H9 (cell line): Measurements from ENCODE around the gene OFD1. TPM values are rescaled to one million over a fixed set of nuclear protein-coding genes. Genes with fewer than 3 reads are reported as not detected.

ENCODE experiments used
- DNase-seq: peaks from one replicate; pipeline ENCODE4 v3.0.0-alpha.2; 2017
- H2AFZ ChIP-seq: one replicate; pipeline ENCODE4 v1.6.1; 2013; ENCODE audit warnings: mild to moderate bottlenecking, low read length, control low read depth, moderate library complexity
- H2AK5ac ChIP-seq: 2 replicates; pipeline ENCODE4 v1.6.1; 2013; ENCODE audit warnings: low read length, control low read depth, mixed read lengths; ENCODE audit not compliant: insufficient read length
- H2BK120ac ChIP-seq: one replicate; pipeline ENCODE4 v1.6.1; 2013; ENCODE audit warnings: low read depth, mild to moderate bottlenecking, low read length, control low read depth, inconsistent platforms; ENCODE audit not compliant: poor library complexity, severe bottlenecking
- H2BK12ac ChIP-seq: 2 replicates; pipeline ENCODE4 v1.6.1; 2013; ENCODE audit warnings: low read length, control low read depth, mixed read lengths, low read depth; ENCODE audit not compliant: insufficient read length
- H2BK15ac ChIP-seq: 2 replicates; pipeline ENCODE4 v1.6.1; 2013; ENCODE audit warnings: low read depth, low read length, control low read depth
- H2BK20ac ChIP-seq: one replicate; pipeline ENCODE4 v1.6.1; 2013; ENCODE audit warnings: low read depth, mild to moderate bottlenecking, low read length, control low read depth, inconsistent platforms; ENCODE audit not compliant: poor library complexity, severe bottlenecking
- H2BK5ac ChIP-seq: 2 replicates; pipeline ENCODE4 v1.6.1; 2013; ENCODE audit warnings: low read length, control low read depth, mixed read lengths; ENCODE audit not compliant: insufficient read length
- H3K14ac ChIP-seq: 2 replicates; pipeline ENCODE4 v1.6.1; 2013; ENCODE audit warnings: low read length, control low read depth; ENCODE audit not compliant: insufficient read depth
- H3K18ac ChIP-seq: 2 replicates; pipeline ENCODE4 v1.6.1; 2013; ENCODE audit warnings: low read depth, mild to moderate bottlenecking, mixed read lengths, low read length, control low read depth; ENCODE audit not compliant: insufficient read length
- H3K23ac ChIP-seq: 2 replicates; pipeline ENCODE4 v1.6.1; 2013; ENCODE audit warnings: low read length, control low read depth, mixed read lengths, low read depth; ENCODE audit not compliant: insufficient read length
- H3K23me2 ChIP-seq: 2 replicates; pipeline ENCODE4 v1.6.1; 2013; ENCODE audit warnings: low read depth, mild to moderate bottlenecking, mixed read lengths, low read length, control low read depth; ENCODE audit not compliant: insufficient read length, poor library complexity, severe bottlenecking
- H3K27ac ChIP-seq: 2 replicates; pipeline ENCODE4 v1.5.1; 2013; ENCODE audit warnings: low read length, control low read depth, mixed read lengths, low read depth; ENCODE audit not compliant: insufficient read length
- H3K27me3 ChIP-seq: 2 replicates; pipeline ENCODE4 v1.6.1; 2013; ENCODE audit warnings: low read length, control low read depth, inconsistent platforms; ENCODE audit not compliant: insufficient read depth
- H3K4ac ChIP-seq: 2 replicates; pipeline ENCODE4 v1.6.1; 2013; ENCODE audit warnings: low read depth, mild to moderate bottlenecking, control low read depth, inconsistent platforms, low read length, moderate library complexity
- H3K4me1 ChIP-seq: 2 replicates; pipeline ENCODE4 v1.6.1; 2013; ENCODE audit warnings: low read length, control low read depth, inconsistent platforms; ENCODE audit not compliant: insufficient read depth
- H3K4me2 ChIP-seq: 2 replicates; pipeline ENCODE4 v1.6.1; 2013; ENCODE audit warnings: low read length, control low read depth, mixed read lengths; ENCODE audit not compliant: insufficient read length, insufficient read depth
- H3K56ac ChIP-seq: 2 replicates; pipeline ENCODE4 v1.6.1; 2013; ENCODE audit warnings: low read depth, mild to moderate bottlenecking, mixed read lengths, low read length, control low read depth; ENCODE audit not compliant: insufficient read length
- H3K79me1 ChIP-seq: 2 replicates; pipeline ENCODE4 v1.6.1; 2013; ENCODE audit warnings: low read depth, mild to moderate bottlenecking, moderate library complexity, low read length, control low read depth, inconsistent platforms; ENCODE audit not compliant: insufficient read depth, poor library complexity, severe bottlenecking
- H3K79me2 ChIP-seq: 2 replicates; pipeline ENCODE4 v1.6.1; 2013; ENCODE audit warnings: low read length, control low read depth, inconsistent platforms; ENCODE audit not compliant: insufficient read depth
- H3K9ac ChIP-seq: 2 replicates; pipeline ENCODE4 v1.6.1; 2013; ENCODE audit warnings: low read length, control low read depth, mixed read lengths; ENCODE audit not compliant: insufficient read length; ENCODE audit errors: extremely low read depth
- H3K9me3 ChIP-seq: one replicate; pipeline ENCODE4 v1.6.1; 2013; ENCODE audit warnings: low read depth, low read length, inconsistent platforms; ENCODE audit not compliant: control insufficient read depth
- H3T11ph ChIP-seq: one replicate; pipeline ENCODE4 v1.6.1; 2013; ENCODE audit warnings: mild to moderate bottlenecking, low read length, control low read depth, inconsistent platforms
- H4K20me1 ChIP-seq: one replicate; pipeline ENCODE4 v1.6.1; 2013; ENCODE audit not compliant: control insufficient read depth, insufficient read length, insufficient read depth
- H4K5ac ChIP-seq: 2 replicates; pipeline ENCODE4 v1.6.1; 2013; ENCODE audit warnings: low read depth, mild to moderate bottlenecking, mixed read lengths, low read length, control low read depth; ENCODE audit not compliant: insufficient read length
- H4K8ac ChIP-seq: replicated peaks from 2 replicates; pipeline ENCODE4 v1.6.1; 2013; ENCODE audit warnings: low read length, control low read depth, mixed read lengths, low read depth; ENCODE audit not compliant: insufficient read length
- H4K91ac ChIP-seq: 2 replicates; pipeline ENCODE4 v1.6.1; 2013; ENCODE audit warnings: low read depth, mild to moderate bottlenecking, moderate library complexity, mixed read lengths, low read length, control low read depth; ENCODE audit not compliant: insufficient read length
- H3K27ac Mint-ChIP-seq, 3 experiments: 2 replicates in 2 of 3; 3 replicates in 1 of 3; pipeline ENCODE4 v1.8.0; 2020 to 2021; ENCODE audit warnings: mixed read lengths in 3 of 3, mild to moderate bottlenecking in 1 of 3, moderate library complexity in 1 of 3
- H3K27me3 Mint-ChIP-seq: 2 replicates; pipeline ENCODE4 v1.8.0; 2021; ENCODE audit warnings: low read depth, mild to moderate bottlenecking, moderate library complexity, mixed read lengths
- H3K36me3 Mint-ChIP-seq, 3 experiments: 2 replicates in 2 of 3; 3 replicates in 1 of 3; pipeline ENCODE4 v1.8.0; 2020 to 2021; ENCODE audit warnings: low read depth in 3 of 3, mixed read lengths in 3 of 3; ENCODE audit not compliant: insufficient read depth in 1 of 3
- H3K4me1 Mint-ChIP-seq, 2 experiments: 2 replicates each; pipeline ENCODE4 v1.8.0; 2020; ENCODE audit warnings: mixed read lengths in 2 of 2
- H3K4me3 Mint-ChIP-seq, 2 experiments: 2 replicates in 1 of 2; 3 replicates in 1 of 2; pipeline ENCODE4 v1.8.0; 2020 to 2021; ENCODE audit warnings: mild to moderate bottlenecking in 2 of 2, mixed read lengths in 2 of 2, moderate library complexity in 1 of 2
- H3K9me3 Mint-ChIP-seq, 2 experiments: 2 replicates in 1 of 2; 3 replicates in 1 of 2; pipeline ENCODE4 v1.8.0; 2020; ENCODE audit warnings: mild to moderate bottlenecking in 2 of 2, mixed read lengths in 2 of 2, moderate library complexity in 1 of 2
- WGBS: extraction: QIAGEN DNeasy Blood & Tissue Kit; methylation state at CpG from one replicate; pipeline ENCODE4 v1.1.7; 2013; ENCODE audit warnings: missing lambda C conversion rate, low lambda C conversion rate, mixed read lengths; ENCODE audit not compliant: insufficient read length; ENCODE audit errors: extremely low coverage; 5-methylcytosine and 5-hydroxymethylcytosine counted together
- total RNA-seq: library from RNA; stranded (reverse); gene quantifications from 2 replicates; pipeline ENCODE4 v1.2.1, GENCODE V29; 2021
- TF ChIP-seq, protein P1 (sequence below): fragments of 200-600 bp; sonication (generic); conservative IDR thresholded peaks from 3 replicates; pipeline ENCODE4 v1.8.0; 2021; ENCODE audit warnings: antibody characterized with exemption, mild to moderate bottlenecking

Gene OFD1
- total RNA-seq, 1 experiment from 2014 or later: 36.0 TPM

DNA sequence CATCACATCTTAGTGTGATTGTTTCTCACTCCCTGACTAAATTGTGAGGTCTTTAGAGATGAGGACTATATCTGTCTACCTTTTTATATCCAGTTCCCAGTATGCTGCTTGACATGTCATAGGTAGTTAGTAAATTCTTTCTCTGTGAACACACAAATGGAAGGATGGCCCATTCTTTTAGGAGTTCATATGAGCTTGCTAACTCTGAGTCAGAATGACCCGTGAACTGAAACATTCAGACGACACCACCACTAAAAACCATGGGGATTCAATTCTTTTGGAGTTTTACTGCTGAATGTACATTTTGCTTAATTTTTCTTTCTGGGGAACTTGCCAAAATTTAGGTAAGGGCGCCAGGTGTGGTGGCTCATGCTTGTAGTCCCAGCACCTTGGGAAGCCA, 13.9 kb downstream of the OFD1 start:
- TF ChIP-seq, protein P1, sequence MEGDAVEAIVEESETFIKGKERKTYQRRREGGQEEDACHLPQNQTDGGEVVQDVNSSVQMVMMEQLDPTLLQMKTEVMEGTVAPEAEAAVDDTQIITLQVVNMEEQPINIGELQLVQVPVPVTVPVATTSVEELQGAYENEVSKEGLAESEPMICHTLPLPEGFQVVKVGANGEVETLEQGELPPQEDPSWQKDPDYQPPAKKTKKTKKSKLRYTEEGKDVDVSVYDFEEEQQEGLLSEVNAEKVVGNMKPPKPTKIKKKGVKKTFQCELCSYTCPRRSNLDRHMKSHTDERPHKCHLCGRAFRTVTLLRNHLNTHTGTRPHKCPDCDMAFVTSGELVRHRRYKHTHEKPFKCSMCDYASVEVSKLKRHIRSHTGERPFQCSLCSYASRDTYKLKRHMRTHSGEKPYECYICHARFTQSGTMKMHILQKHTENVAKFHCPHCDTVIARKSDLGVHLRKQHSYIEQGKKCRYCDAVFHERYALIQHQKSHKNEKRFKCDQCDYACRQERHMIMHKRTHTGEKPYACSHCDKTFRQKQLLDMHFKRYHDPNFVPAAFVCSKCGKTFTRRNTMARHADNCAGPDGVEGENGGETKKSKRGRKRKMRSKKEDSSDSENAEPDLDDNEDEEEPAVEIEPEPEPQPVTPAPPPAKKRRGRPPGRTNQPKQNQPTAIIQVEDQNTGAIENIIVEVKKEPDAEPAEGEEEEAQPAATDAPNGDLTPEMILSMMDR: no peak
- no peaks in the 10 kb centered on the region for H3K4me1 Mint-ChIP-seq
- H3K4me3 Mint-ChIP-seq: no peak overlapping the region
- Histone ChIP-seq H2BK15ac (no peak overlapping the region), H3K79me1 (no peaks in the 10 kb centered on the region), H3K18ac (no peak overlapping the region), H3K23me2 (no peaks in the 10 kb centered on the region), H3K56ac (no peak overlapping the region), H3K9ac (no peak overlapping the region), H3K4me1 (no peaks in the 10 kb centered on the region), H3K9me3 (no peaks in the 10 kb centered on the region), H2BK120ac (no peak overlapping the region), H2BK5ac (no peak overlapping the region), H4K5ac (no peak overlapping the region), H4K8ac (no peak overlapping the region), H3K23ac (no peak overlapping the region), H4K20me1 (no peaks in the 10 kb centered on the region), H2AK5ac (no peak overlapping the region), H2BK12ac (no peak overlapping the region), H3K4ac (no peak overlapping the region), H4K91ac (no peak overlapping the region), H3K79me2 (0 out of 2 replicates have a peak, but pooled peaks cover 2% of the 10 kb centered on the region), H3K14ac (no peak overlapping the region), H3K4me2 (no peak overlapping the region), H2AFZ (no peak overlapping the region), H2BK20ac (no peak overlapping the region), H3K27ac (no peak overlapping the region), H3K27me3 (no peaks in the 10 kb centered on the region), H3T11ph (no peak overlapping the region)
- peaks cover 9 to 72% (median 47%) of the 10 kb centered on the region in 3 experiments; a peak in 6 of 7 replicates for H3K36me3 Mint-ChIP-seq
- WGBS: no CpG with 5 or more reads among the region's 3 CpGs
- no peak overlapping the region for H3K27ac Mint-ChIP-seq
- peaks cover 22 to 44% of the 10 kb centered on the region in 2 experiments for H3K9me3 Mint-ChIP-seq
- no peaks in the 10 kb centered on the region for H3K27me3 Mint-ChIP-seq
- DNase-seq: no peak
